Measurements from ENCODE around the gene SIPA1.

Gene SIPA1

DNA sequence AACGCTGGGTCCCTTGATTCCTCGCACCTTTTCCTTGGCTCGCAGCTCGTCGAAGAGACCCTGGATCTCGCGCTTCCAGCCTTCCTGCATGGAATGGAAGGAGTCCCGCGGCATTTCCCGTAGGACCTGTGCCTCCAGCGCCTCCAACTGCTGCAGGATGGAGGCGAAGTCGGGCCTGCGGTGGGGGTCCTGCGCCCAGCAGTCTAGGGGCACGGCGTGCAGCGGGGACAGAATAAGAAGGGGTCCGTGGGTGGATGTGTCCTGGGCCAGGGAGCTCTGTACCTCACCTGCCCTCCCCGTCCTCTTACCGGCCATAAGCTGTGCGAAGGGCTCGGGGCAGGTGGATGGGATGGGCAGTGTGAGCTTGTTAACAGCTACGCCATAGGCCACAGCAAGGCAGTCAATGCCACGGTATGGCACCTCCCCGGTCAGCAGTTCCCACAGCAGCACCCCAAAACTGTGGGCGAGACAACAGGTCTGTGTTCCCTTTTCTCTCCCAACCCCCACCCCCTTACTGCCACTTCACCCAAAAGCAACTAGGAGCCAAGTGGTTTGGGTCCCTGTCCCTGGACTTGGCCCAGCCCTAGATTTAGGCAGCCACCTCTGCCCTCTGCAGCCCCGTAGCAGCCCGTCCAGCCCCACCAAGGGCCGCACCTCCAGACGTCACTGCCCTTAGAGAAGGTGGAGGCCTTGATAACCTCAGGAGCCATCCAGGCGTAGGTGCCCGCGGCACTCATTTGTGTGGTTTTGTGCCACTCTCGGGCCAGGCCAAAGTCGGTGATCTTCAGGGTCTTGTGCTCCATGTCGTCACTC lies 30.1 kb upstream of the SIPA1 start:
- DNase-seq, result no peak

DNA sequence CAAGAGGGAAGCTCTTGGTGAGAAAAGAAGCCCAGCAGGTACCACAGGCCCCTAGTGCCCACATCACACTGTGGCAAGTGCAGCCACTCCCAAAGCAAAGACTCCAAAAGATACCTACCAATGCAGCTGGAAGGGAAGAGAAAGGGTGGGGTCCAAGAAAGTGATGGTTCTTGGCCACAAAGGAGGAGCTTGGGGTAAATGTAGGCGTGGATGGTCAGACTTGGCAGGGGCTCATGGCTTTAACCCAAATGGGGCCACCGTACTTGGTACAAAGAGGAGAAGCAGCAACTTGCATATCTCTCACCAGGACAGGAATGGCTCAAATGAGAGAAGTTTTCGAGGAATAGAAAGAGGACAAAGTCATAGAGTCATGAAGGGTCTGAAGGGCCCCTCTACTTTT lies 28.7 kb upstream of the SIPA1 start:
- peak; percentile 86 for DNase-seq

DNA sequence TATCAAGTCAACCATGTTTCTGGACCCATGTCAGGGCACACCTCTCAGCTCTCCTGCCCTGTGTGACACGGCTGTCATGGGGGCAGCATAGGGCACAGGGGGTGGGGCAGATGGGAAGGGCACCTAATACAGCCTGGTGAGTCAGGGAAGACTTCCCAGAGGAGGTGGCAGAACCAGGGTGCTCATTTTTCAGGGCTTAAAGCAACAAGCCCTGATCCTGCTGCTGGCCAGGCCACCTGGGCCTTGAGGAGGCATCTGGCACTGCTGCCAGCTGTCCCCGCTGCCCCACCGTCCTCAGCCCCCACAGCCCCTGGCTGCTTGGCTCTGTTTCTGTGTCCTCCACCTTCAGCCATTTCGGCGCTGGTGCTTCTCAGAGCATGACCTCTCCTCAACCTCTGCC lies 28.2 kb upstream of the SIPA1 start:
- no peak for DNase-seq

DNA sequence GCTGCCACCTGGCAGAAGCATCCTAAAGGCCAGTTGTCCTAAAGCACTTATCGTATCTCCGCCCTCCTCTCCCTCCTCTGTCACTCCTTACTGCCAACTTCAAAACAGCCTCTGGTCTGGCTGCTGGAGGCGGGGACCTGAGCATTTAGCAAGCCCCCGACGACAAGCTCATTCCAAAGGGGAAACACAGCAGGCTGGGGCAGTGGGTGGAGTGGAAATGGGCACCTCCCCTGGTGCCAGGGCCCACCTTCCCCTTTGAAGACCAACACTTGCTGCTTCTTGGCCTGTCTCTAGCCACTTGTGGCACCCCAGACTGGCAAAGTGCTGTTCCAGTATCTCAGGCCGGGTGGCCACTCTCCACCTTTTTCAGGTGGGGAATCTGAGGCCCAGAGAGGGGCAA lies 27.5 kb upstream of the SIPA1 start:
- no peak for DNase-seq

DNA sequence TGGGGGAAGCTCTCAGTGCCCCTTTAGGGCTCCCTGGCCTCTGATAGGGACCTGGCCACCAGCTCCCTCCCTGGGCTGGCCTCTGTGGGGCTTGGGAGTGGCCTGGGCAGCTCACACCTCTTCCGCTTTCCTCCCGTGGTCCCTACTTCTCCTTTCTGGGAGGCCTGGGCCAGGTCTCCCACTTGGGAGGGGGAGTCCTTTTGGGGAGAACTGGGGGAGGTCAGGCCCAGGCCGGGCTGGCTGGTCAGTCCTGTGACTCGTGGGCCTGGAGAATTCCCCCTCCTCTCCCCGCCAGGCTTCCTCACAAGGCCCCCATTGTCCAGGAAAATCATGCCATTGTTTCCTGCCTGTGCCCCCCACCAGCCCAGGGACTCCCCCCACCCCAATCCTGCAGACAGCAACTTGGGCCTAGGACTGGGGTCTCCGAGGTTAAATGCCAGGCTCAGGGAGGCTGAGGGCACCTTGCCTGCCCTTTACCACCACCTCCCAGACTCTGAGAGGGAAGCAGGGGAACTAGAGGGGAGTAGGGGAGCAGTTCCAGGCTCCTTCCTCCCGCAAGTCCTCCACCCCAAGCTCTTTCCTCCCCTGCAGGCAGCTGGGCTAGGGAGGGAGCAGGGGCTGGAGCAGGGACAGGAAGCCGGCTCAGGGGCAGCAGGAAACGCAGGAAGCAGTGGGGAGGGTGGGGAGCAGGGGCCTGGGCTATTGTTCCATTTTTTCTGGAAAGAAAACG lies 26.7 kb upstream of the SIPA1 start:
- peak; percentile 23 for DNase-seq

DNA sequence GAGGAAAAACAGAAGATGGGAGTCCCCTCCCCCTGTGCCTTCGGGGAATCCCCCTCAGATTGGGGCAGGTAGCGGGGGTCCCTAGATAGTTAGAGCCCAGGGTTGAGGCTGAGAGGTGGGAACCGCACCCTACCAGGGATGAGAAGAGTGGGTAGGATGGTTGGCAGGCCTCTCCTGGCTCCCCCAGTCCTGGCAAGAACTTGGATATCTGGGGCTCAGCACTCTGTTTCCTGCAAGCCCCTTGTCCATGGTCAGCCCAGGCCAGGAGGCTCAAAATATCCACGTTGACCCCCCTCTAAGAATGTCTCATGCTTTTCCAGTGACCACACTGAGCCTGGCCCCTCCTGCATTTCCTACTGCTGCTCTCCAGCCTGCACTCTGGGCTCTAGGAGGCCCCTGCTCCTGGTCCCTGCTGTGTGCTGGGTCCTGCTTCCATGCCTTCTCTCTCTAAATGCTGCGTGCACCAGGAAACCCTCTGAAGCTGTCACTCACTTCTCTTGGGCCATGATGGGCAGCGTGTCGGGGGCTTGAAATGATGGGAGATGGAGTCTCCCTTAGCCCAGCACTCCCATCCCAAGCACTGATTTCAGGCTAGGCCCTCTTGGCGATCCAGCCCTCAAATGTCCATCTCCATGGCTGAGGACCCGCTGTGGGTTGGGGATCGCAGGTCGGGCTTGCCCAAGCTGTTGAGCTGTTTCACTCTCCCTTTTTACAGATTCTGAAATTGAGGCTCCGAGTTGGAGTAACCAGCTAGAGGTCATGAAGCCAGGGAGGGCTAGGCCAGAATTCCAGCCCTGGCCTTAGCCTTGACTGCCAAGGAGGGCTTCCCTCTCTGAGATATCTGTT lies 25.9 kb upstream of the SIPA1 start:
- no peak for DNase-seq

DNA sequence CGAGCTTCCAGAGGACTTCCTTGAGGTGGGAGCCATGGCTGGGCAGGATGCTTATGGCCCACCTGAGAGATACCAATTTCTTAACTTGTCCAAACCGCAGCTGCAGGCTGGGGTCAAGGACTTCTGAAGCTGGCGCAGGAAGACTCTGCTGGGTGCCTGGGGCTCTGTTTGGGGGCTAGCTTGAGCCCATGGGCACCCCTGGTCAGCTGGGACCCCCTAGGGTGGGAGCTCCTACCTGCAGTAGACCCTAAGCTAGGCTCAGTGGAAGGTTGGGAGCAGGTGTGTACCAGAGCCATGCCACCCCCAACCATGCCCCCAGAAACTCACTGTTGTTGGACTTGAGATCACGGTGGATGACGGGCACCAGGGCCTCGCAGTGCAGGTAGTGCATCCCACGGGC lies 25.2 kb upstream of the SIPA1 start:
- no peak for DNase-seq

DNA sequence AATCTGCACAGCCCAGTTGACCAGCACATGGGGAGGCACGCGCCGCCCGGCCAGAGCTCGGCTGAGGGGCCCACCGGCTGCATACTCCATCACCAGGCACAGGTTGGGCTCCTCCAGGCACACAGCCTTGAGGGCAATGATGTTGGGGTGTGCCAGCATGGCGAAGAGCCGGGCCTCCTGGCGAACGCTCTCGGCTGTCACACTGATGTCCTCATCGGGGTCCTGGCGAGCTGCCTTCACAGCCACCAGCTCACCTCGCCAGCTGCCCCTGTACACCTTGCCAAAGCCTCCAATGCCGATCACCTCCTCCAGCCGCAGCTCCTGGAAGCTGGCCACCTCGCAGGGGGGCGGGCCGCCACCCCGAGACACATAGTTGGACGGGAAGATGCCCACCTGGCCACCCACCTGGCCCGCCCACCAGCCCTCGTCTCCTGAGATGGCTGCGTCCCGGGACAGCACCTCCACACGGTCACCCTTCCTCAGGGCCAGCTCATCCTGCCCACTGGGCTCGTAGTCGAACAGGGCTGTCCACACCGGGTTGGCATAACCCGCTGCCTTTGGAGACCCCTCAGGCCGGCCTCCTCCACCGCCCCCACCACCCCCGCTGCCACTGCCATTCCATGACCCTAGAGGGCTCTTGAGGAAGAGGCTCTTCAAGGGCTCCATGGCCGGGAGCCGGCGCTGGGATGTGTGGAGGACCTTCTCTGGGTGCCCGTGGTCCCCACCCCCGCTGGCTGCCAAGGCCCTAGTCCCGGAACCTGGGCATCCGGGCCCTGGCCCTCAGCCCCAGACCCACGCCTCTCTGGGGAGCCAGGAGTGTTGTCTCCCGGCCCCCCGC lies 24.6 kb upstream of the SIPA1 start:
- DNase-seq, result no peak

DNA sequence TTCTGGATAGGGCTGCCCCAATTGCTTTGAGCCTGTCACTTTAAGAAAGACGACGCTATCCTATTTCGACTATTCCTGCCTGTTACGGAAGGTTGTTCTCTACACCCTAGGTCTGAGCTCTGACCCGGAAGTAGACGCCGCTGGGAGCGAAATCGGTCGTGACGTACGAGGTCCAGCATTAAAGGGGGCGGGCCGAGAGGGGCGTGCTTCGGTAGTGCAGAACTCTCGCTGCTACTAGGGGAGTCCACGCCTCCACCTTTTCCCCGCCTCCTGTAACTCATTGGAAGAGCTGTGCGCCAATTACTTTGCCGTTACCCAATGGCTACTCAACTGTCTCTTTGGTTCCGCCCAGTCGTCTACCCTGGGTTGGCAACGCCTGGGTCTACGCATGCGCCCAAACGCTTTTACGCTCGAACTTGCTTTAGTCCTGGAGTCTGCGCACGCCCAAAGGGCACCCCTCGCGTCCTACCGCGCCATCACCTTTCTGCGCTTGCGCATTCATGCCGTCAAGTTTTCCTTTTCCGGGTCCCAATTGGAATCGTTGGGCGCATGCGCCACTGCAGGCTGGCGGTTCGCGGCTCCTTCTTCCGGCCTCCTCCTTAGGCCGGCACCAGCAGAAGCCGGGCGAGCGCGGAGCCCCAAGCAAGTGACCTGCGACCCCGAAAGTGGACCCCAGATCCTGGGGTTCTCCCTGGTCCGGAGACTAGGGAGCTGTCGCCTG lies 22.5 kb upstream of the SIPA1 start, which contains the start of gene PCNX3:
Gene PCNX3 (plus strand): TSS at position 548 of the 721 bp plus-strand sequence. CDS start 536 bp downstream, outside the sequence.
- DNase-seq, result peak; percentile 100

DNA sequence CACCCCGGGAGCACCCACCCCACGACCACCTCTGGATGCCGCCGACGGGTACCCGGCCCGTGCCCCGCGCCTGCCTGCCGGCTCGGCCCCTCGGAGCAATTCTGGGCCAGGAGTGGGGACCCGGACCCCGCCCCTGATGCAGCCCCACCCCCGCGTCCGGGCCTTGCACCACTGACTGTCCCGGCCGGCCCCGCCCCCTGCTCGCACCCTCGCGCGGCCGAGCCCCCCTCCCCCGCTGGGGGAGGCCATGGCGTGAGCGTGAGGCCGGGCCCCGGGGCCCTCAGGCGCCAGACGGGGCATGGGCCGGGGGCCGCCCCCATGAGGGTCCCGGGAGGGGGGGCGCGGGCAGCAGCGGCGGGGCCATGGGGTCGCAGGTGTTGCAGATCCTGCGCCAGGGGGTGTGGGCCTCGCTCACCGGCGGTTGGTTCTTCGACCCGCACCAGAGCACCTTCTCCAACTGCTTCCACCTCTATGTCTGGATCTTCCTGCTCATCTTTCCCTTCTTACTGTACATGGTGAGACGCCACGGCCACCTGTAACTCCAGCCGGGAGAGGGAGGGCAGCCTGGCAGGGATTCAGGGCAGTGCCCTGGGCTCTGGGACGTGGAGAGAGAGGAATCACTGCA lies 21.8 kb upstream of the SIPA1 start:
- DNase-seq, result peak; percentile 32

DNA sequence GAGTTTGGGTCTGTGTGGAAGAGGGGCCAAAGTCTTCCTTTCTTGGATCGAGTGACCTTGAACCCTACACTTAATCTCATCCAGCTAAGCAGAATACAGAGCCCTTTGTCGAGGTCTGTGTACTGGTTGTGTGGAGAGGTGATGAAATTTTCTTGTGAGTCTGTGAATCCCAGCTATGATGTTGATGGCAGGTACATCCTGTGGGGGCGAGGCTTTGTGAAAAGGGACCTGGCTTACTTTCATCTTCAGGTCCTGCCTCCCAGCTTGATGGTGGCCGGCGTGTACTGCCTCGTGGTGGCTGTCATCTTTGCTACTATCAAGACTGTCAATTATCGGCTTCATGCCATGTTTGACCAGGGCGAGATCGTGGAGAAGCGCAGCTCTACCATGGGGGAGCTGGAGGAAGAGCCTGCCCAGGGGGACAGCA lies 21.3 kb upstream of the SIPA1 start:
- no peak for DNase-seq

DNA sequence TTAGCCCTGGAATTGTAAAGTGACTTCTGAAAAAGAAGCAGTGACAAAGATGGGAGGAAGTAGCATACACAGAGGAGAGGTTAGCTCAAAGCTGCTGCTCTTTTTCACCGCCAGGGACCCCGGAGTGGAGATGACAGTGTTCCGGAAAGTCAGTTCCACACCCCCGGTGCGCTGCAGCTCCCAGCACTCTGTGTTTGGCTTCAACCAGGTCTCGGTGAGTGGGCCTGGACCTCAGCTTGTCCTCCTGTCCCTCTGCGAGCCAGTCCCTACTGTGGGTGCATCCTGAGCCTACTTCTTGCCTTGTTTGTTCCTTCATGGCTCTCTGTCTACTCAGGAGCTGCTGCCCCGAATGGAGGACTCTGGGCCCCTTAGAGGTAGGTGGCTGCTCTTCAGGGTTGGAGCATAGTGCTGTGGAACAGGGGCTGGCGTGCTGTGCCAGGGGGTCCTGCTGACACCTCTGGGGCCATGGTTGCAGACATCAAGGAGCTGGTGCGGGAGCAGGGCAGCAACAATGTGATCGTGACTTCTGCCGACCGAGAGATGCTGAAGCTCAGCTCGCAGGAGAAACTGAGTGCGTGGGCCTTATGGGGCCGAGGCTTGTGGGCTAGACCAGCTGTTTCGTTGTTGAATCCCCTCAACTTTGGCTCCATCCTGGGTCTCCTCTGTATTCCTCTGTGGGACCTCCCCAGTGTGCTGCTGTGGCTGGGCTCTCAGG lies 20.6 kb upstream of the SIPA1 start:
- DNase-seq, result no peak

DNA sequence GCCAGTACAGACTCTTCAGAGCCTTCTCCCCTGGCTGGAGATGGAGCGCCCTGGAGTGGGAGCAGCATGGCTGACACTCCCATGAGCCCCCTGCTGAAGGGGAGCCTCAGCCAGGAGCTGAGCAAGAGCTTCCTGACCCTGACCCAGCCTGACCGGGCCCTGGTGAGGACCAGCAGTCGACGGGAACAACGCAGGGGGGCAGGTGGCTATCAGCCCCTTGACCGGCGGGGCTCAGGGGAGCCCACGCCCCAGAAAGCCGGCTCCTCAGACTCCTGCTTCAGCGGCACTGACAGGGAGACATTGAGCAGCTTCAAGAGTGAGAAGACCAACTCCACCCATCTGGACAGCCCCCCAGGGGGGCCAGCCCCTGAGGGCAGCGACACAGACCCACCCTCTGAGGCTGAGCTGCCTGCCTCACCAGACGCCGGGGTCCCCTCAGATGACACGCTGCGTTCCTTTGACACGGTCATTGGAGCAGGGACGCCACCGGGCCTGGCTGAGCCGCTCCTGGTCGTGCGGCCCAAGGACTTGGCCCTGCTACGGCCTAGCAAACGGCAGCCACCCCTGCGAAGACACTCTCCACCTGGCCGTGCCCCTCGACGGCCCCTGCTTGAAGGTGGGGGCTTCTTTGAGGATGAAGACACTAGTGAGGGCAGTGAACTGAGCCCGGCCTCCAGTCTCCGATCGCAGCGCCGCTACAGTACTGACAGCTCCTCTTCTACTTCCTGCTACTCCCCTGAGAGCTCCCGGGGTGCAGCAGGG lies 19.7 kb upstream of the SIPA1 start:
- no peak for DNase-seq

DNA sequence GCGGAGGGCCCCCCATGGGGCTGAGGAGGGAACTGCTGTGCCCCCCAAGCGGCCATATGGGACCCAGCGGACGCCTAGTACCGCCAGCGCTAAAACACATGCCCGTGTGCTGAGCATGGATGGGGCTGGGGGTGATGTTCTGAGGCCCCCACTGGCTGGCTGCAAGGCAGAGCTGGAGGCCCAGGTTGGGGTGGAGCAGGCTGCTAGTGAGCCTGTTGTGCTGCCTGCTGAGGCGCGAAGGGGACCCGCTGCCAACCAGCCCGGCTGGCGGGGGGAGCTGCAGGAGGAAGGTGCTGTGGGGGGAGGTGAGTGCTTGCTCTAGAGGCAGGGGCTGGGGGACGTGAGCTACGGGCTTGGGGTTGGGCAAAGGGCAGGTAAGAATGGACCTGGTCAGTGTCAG lies 19.1 kb upstream of the SIPA1 start:
- DNase-seq, result no peak

DNA sequence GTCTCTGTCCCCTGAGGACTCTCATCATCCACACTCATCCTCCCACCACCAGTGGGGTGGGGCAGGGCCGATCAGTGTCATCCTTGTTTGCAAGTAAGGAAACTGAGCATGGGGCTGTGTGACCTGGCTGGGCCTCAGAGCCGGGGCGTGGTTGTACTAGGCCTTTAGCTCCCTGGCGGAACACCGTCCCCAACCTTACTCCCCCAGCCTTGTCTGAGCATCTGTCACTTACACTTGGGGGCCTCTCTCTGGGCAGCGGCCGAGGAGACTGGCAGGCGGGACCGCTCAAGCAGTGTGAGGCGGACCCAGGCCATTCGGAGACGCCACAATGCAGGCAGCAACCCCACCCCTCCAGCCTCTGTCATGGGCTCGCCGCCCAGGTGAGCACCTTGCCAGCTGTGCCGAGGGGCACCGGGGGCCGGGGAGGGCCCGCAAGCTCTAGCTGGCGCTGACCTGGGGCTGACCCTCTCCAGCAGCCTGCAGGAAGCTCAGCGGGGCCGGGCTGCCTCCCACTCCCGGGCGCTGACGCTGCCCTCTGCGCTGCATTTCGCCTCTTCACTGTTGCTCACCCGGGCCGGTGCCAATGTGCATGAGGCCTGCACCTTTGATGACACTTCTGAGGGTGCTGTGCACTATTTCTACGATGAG lies 18.5 kb upstream of the SIPA1 start:
- DNase-seq, result no peak

DNA sequence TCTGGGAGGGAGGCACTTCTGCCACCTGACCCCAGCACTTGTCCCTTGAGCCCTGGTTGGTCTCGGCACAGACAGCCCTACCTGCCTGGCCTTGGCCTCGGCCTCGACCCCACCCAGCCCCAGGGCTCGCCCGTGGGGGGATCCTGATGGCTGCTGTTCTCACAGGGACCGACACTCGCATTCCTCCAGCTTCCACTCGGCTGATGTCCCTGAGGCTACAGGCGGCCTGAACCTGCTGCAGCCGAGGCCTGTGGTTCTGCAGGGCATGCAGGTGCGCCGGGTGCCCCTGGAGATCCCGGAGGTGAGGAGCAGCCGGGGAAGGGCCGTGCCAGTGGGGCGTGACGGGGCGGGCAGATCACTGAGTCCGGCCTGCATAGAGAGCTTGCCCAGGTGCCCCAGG lies 17.2 kb upstream of the SIPA1 start:
- DNase-seq, result no peak

DNA sequence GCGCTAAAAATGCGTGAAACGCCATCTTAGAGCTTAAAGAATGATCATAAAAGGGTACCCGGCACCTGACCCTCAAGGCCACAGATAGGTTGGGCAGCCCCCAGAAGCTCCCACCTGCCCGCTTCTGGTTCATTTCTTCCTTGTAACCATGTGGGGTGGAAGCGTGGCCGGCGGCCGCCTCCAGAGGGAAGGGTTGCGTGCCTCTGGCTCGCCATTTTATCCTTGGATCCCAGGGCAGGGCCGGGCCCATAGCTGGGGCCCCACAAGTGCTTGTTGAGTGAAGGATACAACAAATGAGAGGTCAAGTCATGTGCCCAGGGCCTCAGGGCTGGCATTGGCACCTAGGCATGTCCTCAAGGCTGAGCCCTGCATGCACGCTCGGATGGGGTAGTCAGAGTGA lies 16.4 kb upstream of the SIPA1 start:
- DNase-seq, result no peak

DNA sequence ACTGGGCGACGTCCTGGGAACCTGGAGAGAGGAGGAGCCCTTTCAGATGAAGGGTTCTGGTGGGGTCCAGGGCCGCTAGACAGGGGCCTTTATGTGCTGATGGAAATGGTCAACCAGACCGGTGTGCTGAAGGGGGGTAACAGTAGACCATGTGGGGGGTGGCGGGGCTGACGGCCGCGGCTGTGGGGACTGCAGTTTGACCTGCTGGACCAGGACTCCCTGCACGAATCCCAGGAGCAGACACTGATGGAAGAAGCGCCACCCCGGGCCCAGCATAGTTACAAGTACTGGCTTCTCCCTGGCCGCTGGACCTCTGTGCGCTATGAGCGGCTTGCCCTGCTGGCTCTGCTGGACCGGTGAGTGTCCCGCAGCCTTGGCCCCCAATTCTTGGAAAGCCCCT lies 15.9 kb upstream of the SIPA1 start:
- DNase-seq, result no peak

DNA sequence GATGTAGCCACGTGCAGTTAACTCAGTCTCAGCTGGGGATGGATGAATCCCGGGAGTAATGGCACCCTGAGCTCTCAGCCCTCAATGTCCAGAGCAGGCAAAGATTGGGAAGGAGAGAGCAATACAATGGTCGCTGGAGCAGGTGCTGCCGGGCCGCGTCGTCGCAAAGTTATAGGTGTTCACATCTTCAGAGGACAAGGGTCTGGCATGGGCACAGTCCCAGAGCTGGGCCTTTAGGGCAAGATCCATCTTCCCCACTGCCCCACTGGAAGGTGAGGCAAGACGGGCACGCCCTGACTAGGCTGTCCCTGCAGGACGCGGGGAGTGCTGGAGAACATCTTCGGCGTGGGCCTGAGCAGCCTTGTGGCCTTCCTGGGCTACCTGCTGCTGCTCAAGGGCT lies 14.7 kb upstream of the SIPA1 start:
- DNase-seq, result no peak

All from hematopoietic multipotent progenitor cell treated with erythropoietin and hydrocortisone succinate and interleukin-3 and kit ligand, for 8 days (in vitro differentiated cells).